GM20431 (cell line): Measurements from ENCODE around the gene LYG2.
"Not testable (repeated sequence)": the region's sequence is repeated elsewhere in the genome, so short reads cannot be mapped to it uniquely, and the experiment has no call there.

Source experiments
- in situ Hi-C: fragments of 300-500 bp; cut with MseI, MboI; formaldehyde crosslinking; loops from one replicate; pipeline ENCODE4 v1.15.0; 2020; ENCODE audit warnings: low sequenced_read_pairs; ENCODE audit not compliant: unreplicated experiment

The LYG2 gene

GRCh38 chr2:99255491-99256318, at the start of gene LYG2:
LYG2 (minus strand) TSS chr2:99255666; CDS start chr2:99254260, 1,406 bp downstream.
- in situ Hi-C loops, result no loop called here

- in situ Hi-C loops, result loop anchor here (25.0 kb wide), 1 partner anchor 89 kb away; no protein-coding TSS in a partner anchor
Measured at GRCh38 chr2:99301097-99301496, 45.6 kb upstream of the LYG2 start, which contains the start of gene LYG1. LYG1 (minus strand) TSS chr2:99301197; CDS start chr2:99295670, 5,527 bp downstream.

GRCh38 chr2:99299580-99299979, 44.1 kb upstream of the LYG2 start:
- in situ Hi-C loops, result no loop called here

- in situ Hi-C loops, result no loop called here
Measured at GRCh38 chr2:99297994-99298393, 42.5 kb upstream of the LYG2 start.

- in situ Hi-C loops, result no loop called here
Measured at GRCh38 chr2:99285526-99285925, 30.1 kb upstream of the LYG2 start.

GRCh38 chr2:99279969-99280695, 24.7 kb upstream of the LYG2 start:
- in situ Hi-C loops, result no loop called here

- in situ Hi-C loops, result no loop called here
Measured at GRCh38 chr2:99278793-99279291, 23.4 kb upstream of the LYG2 start.

- in situ Hi-C loops, result not testable (repeated sequence)
Measured at GRCh38 chr2:99278195-99278765, 22.8 kb upstream of the LYG2 start.

- in situ Hi-C loops, result no loop called here
Measured at GRCh38 chr2:99275882-99276281, 20.4 kb upstream of the LYG2 start.

- in situ Hi-C loops, result no loop called here
Measured at GRCh38 chr2:99261242-99261641, 5.8 kb upstream of the LYG2 start.

- in situ Hi-C loops, result no loop called here
Measured at GRCh38 chr2:99260184-99260583, 4.7 kb upstream of the LYG2 start.

GRCh38 chr2:99259465-99259864, 4.0 kb upstream of the LYG2 start:
- in situ Hi-C loops, result no loop called here

- in situ Hi-C loops, result no loop called here
Measured at GRCh38 chr2:99256677-99257076, 1.2 kb upstream of the LYG2 start.

GRCh38 chr2:99249951-99250350, 5.5 kb downstream of the LYG2 start:
- in situ Hi-C loops, result no loop called here

- in situ Hi-C loops, result no loop called here
Measured at GRCh38 chr2:99242151-99242550, 13.3 kb downstream of the LYG2 start.

GRCh38 chr2:99240431-99240830, 15.0 kb downstream of the LYG2 start:
- in situ Hi-C loops, result no loop called here

GRCh38 chr2:99238599-99238998, 16.9 kb downstream of the LYG2 start:
- in situ Hi-C loops, result no loop called here

- in situ Hi-C loops, result not testable (repeated sequence)
Measured at GRCh38 chr2:99233177-99233576, 22.3 kb downstream of the LYG2 start.

GRCh38 chr2:99217929-99218501, 37.5 kb downstream of the LYG2 start:
- in situ Hi-C loops, result loop anchor here (25.0 kb wide), 1 partner anchor 94 kb away; the partner anchor contains the start of gene LYG1

GRCh38 chr2:99216096-99216495, 39.4 kb downstream of the LYG2 start:
- in situ Hi-C loops, result loop anchor here (25.0 kb wide), 1 partner anchor 96 kb away; the partner anchor contains the start of gene LYG1
